Spleen (tissue), 11 donors: Measurements from ENCODE around the gene HMGCL. TPM values are rescaled to one million over a fixed set of nuclear protein-coding genes. Genes with fewer than 3 reads are reported as not detected.

Source experiments
- DNase-seq: peaks from one replicate; pipeline ENCODE4 v3.0.0-alpha.2; 2020
- H3K27ac ChIP-seq, 8 donors: fragments of 200-600 bp; sonication (generic) in 7 of 8; 1 replicate in 4 of 8; 2 replicates in 4 of 8; pipeline versions ENCODE4 v1.5.0 to v1.8.0; 2016 to 2021; ENCODE audit warnings: inconsistent platforms in 4 of 8, mild to moderate bottlenecking in 4 of 8, moderate library complexity in 1 of 8
- H3K27me3 ChIP-seq, 7 donors: fragments of 200-600 bp; sonication (generic) in 6 of 7; replicated peaks in 1 of 7; 1 replicate in 4 of 7; 2 replicates in 3 of 7; pipeline versions ENCODE4 v1.5.0 to v1.8.0; 2016 to 2021; ENCODE audit warnings: inconsistent platforms in 3 of 7, mild to moderate bottlenecking in 1 of 7
- H3K36me3 ChIP-seq, 6 donors: fragments of 200-600 bp; sonication (generic) in 5 of 6; 1 replicate in 4 of 6; 2 replicates in 2 of 6; pipeline versions ENCODE4 v1.5.0 to v1.8.0; 2016 to 2021; ENCODE audit warnings: inconsistent platforms in 2 of 6
- H3K4me1 ChIP-seq, 6 donors: fragments of 200-600 bp; sonication (generic) in 5 of 6; 1 replicate in 3 of 6; 2 replicates in 3 of 6; pipeline versions ENCODE4 v1.5.0 to v1.8.0; 2016 to 2021; ENCODE audit warnings: inconsistent platforms in 3 of 6
- H3K4me3 ChIP-seq, 8 donors: fragments of 200-600 bp; sonication (generic) in 7 of 8; 1 replicate in 4 of 8; 2 replicates in 4 of 8; pipeline versions ENCODE4 v1.5.0 to v1.8.0; 2016 to 2021; ENCODE audit warnings: inconsistent platforms in 4 of 8, mild to moderate bottlenecking in 4 of 8, moderate library complexity in 2 of 8
- H3K9me3 ChIP-seq, 8 donors: fragments of 200-600 bp; sonication (generic) in 7 of 8; 1 replicate in 4 of 8; 2 replicates in 4 of 8; pipeline versions ENCODE4 v1.5.0 to v1.8.0; 2016 to 2021; ENCODE audit warnings: inconsistent platforms in 4 of 8
- CTCF ChIP-seq, 11 experiments: fragments of 200-600 bp in 7 of 11; fragments of 450-650 bp in 4 of 11; sonication (generic) in 4 of 11; IDR thresholded peaks in 8 of 11; conservative IDR thresholded peaks in 3 of 11; 1 replicate in 7 of 11; 2 replicates in 4 of 11; pipeline versions ENCODE4 v1.4.0 to v1.8.0; 2016 to 2021; ENCODE audit warnings: antibody characterized with exemption in 11 of 11, inconsistent platforms in 4 of 11, mild to moderate bottlenecking in 1 of 11
- POLR2A ChIP-seq, 3 donors: fragments of 450-650 bp; IDR thresholded peaks; one replicate each; pipeline ENCODE4 v1.5.1; 2017; ENCODE audit warnings: antibody characterized with exemption in 3 of 3, mild to moderate bottlenecking in 1 of 3
- POLR2AphosphoS5 ChIP-seq, 3 donors: sonication (generic); formaldehyde crosslinking; IDR thresholded peaks; one replicate each; pipeline ENCODE4 v1.5.1; 2017; ENCODE audit warnings: antibody characterized with exemption in 3 of 3
- WGBS, 5 donors: extraction: QIAGEN DNeasy Blood & Tissue Kit in 3 of 5; methylation state at CpG; one replicate each; pipeline versions ENCODE4 v1.1.5 to v1.1.7; 2013 to 2018; 5-methylcytosine and 5-hydroxymethylcytosine counted together
- intact Hi-C: fragments of 100-400 bp; cut with DNase I; formaldehyde crosslinking; loops from one replicate; pipeline ENCODE4 v1.15.0; 2023; ENCODE audit warnings: low total_unique reads
- polyA plus RNA-seq, 3 donors: library from polyadenylated mRNA; stranded (reverse); fragments of 200-250 nt; gene quantifications; one replicate each; pipeline ENCODE4 v1.2.1, GENCODE V29; 2013
- total RNA-seq, 7 donors: library from RNA; depleted of rRNA in 3 of 7; stranded (reverse); fragments of >200 nt in 3 of 7; fragmentation: NEBNext Ultra II Directional in 4 of 7; extraction: Animal tissue kit (Norgen Biotek cat#: 25700) in 4 of 7; gene quantifications; one replicate each; pipeline versions ENCODE4 v1.1.0 to v1.2.1, GENCODE V29; 2016 to 2021
- donor health status: healthy with polysubstance abuse.
- donor health status: DM: no; HTN: no; CAD: no; lungs with moderate emphysema.
- donor health status: DM: no; HTN: no; CAD: no.
- donor health status: Bipolar disorder and iron deficiency.
- donor health status: healthy.
- donor health status: DM: no; HTN: no; CAD: no.
- donor health status: DM: yes; HTN: yes; CAD: no.

Gene HMGCL
- total and polyA plus RNA-seq, 10 donors = 26.5 to 42.3 (median 34.6) TPM

DNA sequence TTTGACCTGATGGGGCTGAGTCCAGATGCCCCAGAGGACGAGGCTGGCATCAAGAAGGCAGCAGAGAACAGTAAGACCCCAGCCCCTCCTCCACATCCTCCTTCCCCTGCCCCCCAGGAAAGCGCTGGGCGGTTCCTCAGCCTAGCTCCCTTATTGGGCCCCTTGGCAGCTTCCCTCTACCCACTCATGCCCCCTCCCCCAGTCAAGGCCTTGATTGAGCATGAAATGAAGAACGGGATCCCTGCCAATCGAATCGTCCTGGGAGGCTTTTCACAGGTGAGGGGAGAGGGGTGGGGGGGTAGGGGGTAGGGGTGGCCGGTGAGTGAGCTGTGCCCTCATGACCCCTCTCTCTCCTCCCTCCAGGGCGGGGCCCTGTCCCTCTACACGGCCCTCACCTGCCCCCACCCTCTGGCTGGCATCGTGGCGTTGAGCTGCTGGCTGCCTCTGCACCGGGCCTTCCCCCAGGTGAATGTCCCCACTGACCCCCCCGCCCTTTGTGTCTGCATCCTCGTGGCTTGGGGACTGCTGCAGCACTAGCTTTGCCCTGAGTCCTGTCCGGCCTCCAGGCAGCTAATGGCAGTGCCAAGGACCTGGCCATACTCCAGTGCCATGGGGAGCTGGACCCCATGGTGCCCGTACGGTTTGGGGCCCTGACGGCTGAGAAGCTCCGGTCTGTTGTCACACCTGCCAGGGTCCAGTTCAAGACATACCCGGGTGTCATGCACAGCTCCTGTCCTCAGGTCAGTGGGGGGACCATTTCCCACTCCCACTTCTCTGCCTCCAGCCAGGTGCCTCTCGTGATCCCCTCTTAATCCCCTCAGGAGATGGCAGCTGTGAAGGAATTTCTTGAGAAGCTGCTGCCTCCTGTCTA lies 31.1 kb downstream of the HMGCL start:
- TF ChIP-seq POLR2AphosphoS5 (IDR thresholded peaks at IDR 0.05) (peak in 2 of 3 donors; percentile 25 to 27), CTCF (IDR thresholded peaks at IDR 0.05 in 8 of 11, conservative IDR thresholded peaks at IDR 0.05 in 3 of 11) (no peak), POLR2A (IDR thresholded peaks at IDR 0.05) (no peak)
- intact Hi-C loops = no loop called here
- H3K36me3 ChIP-seq = peaks cover 0 to 67% (median 46%) of the 10 kb centered on the region in 6 donors

GRCh38 chr1:23793018-23793781 lies 32.0 kb downstream of the HMGCL start:
- no peak for TF ChIP-seq CTCF (IDR thresholded peaks at IDR 0.05 in 8 of 11, conservative IDR thresholded peaks at IDR 0.05 in 3 of 11)
- peak in 1 of 3 donors; percentile 55 for TF ChIP-seq POLR2AphosphoS5 (IDR thresholded peaks at IDR 0.05)
- H3K4me1 ChIP-seq = peaks cover 16 to 79% (median 42%) of the 10 kb centered on the region in 6 donors
- intact Hi-C loops = no loop called here
- H3K36me3 ChIP-seq = peaks cover 0 to 68% (median 46%) of the 10 kb centered on the region in 6 donors
- H3K4me3 ChIP-seq = peak overlapping the region in 1 of 8 donors; percentile 78
- WGBS, 5 donors = 65 to 73% (median 68%) methylated on average over 13 to 16 of the region's 16 CpGs
- H3K9me3 ChIP-seq = no peaks in the 10 kb centered on the region
- peak; percentile 79 for DNase-seq
- peak overlapping the region in 3 of 8 donors; percentile 88 to 91 (median 90) for H3K27ac ChIP-seq
- H3K27me3 ChIP-seq = no peaks in the 10 kb centered on the region

More for the DNA sequence above, 31.1 kb downstream of the HMGCL start:
- Histone ChIP-seq H3K27me3 (no peaks in the 10 kb centered on the region), H3K27ac (peak overlapping the region in 2 of 8 donors; percentile 88 to 91), H3K4me3 (no peak overlapping the region), H3K4me1 (peaks cover 16 to 83% (median 49%) of the 10 kb centered on the region in 6 donors), H3K9me3 (no peaks in the 10 kb centered on the region)
- WGBS, 5 donors = 73 to 82% (median 77%) methylated on average over 11 to 21 of the region's 21 CpGs
- peak; percentile 68 for DNase-seq

DNA sequence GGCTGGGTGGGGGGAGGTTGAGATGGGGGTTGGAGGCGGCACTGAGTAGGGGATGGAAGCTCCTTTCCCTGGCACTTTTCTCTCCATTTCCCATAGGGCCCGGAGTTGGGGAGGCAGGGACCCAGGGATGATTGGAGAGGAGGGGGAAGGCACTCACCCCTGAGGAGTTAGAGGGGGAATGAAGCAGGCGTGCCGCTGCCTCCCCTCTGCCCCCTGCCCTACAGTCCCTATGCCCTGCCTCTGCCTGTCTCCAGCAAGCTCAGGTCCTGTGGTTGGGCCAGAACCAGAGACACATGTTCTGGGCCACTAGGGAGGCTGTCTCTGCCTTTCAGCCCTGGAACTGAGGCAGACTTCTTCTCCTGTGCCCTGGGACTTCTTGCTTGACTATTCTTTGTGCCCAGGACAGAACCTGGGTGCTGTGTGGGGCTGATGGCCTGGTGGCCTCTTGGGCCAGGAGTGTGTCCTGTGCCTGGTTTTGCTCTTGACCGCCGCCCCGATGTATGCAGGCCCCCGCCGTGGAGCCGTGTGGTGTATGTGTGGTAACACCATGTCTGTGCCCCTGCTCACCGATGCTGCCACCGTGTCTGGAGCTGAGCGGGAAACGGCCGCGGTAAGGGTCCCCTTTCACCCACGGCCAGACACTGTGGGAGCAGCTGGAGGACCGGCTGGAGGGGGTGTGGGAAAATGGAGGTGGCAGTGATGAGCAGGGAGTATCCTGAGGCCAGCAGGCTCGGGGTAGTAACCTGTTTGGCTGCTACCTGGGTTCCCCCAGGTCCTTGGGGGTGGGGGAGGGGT lies 32.9 kb downstream of the HMGCL start:
- peak overlapping the region in 6 of 8 donors; percentile 15 to 91 (median 87) for H3K27ac ChIP-seq
- DNase-seq = peak; percentile 70
- H3K9me3 ChIP-seq = no peaks in the 10 kb centered on the region
- intact Hi-C loops = no loop called here
- peaks cover 0 to 68% (median 46%) of the 10 kb centered on the region in 6 donors for H3K36me3 ChIP-seq
- no peaks in the 10 kb centered on the region for H3K27me3 ChIP-seq
- peaks cover 16 to 70% (median 39%) of the 10 kb centered on the region in 6 donors for H3K4me1 ChIP-seq
- TF ChIP-seq CTCF (IDR thresholded peaks at IDR 0.05 in 8 of 11, conservative IDR thresholded peaks at IDR 0.05 in 3 of 11) (no peak), POLR2A (IDR thresholded peaks at IDR 0.05) (no peak), POLR2AphosphoS5 (IDR thresholded peaks at IDR 0.05) (peak in 1 of 3 donors; percentile 26)
- 74 to 84% (median 79%) methylated on average over 11 to 19 of the region's 19 CpGs for WGBS, 5 donors
- peak overlapping the region in 7 of 8 donors; percentile 64 to 87 (median 78) for H3K4me3 ChIP-seq
